GM18520 (cell line): ENCODE data around the gene CPVL.

Source experiments
- ATAC-seq: cut with Tn5 transposase; IDR thresholded peaks from one replicate; pipeline ENCODE4 v1.9.1; 2021; ENCODE audit not compliant: unreplicated experiment

Gene CPVL

GRCh38 chr7:29053105-29053872, 93.0 kb downstream of the CPVL start:
- ATAC-seq, result no peak

GRCh38 chr7:29046978-29047377, 99.4 kb downstream of the CPVL start:
- no peak for ATAC-seq

GRCh38 chr7:29045258-29046086, 100.9 kb downstream of the CPVL start:
- ATAC-seq, result no peak

GRCh38 chr7:29044554-29044953, 101.8 kb downstream of the CPVL start:
- no peak for ATAC-seq

- no peak for ATAC-seq
Observed at GRCh38 chr7:29043576-29043975, 102.8 kb downstream of the CPVL start.

GRCh38 chr7:29042824-29043231, 103.5 kb downstream of the CPVL start:
- ATAC-seq, result no peak

GRCh38 chr7:29041991-29042390, 104.3 kb downstream of the CPVL start:
- no peak for ATAC-seq

- ATAC-seq, result no peak
Observed at GRCh38 chr7:29040579-29040925, 105.8 kb downstream of the CPVL start.

- no peak for ATAC-seq
Observed at GRCh38 chr7:29039821-29040578, 106.3 kb downstream of the CPVL start.

GRCh38 chr7:29038463-29038862, 107.9 kb downstream of the CPVL start:
- no peak for ATAC-seq

- no peak for ATAC-seq
Observed at GRCh38 chr7:29035044-29035740, 111.1 kb downstream of the CPVL start.

GRCh38 chr7:29033584-29033983, 112.8 kb downstream of the CPVL start:
- no peak for ATAC-seq

GRCh38 chr7:29032146-29032545, 114.2 kb downstream of the CPVL start:
- ATAC-seq, result no peak

- ATAC-seq, result no peak
Observed at GRCh38 chr7:29030781-29031275, 115.5 kb downstream of the CPVL start.

- no peak for ATAC-seq
Observed at GRCh38 chr7:29022291-29022988, 123.9 kb downstream of the CPVL start.

- no peak for ATAC-seq
Observed at GRCh38 chr7:29019896-29020295, 126.4 kb downstream of the CPVL start.

- ATAC-seq, result no peak
Observed at GRCh38 chr7:29019387-29019786, 127.0 kb downstream of the CPVL start.

- no peak for ATAC-seq
Observed at GRCh38 chr7:29017713-29018112, 128.6 kb downstream of the CPVL start.

- ATAC-seq, result no peak
Observed at GRCh38 chr7:29014725-29015124, 131.6 kb downstream of the CPVL start.

GRCh38 chr7:29013931-29014330, 132.4 kb downstream of the CPVL start:
- no peak for ATAC-seq
